Measurements from ENCODE around the gene PFDN6.

GRCh38 chr6:33336495-33336894 is 47.1 kb downstream of the PFDN6 start:
- TF ChIP-seq NFE2L1 (CRISPR knock-in tag; IDR thresholded peaks at IDR 0.05), result no peak
- TF ChIP-seq, protein P1, sequence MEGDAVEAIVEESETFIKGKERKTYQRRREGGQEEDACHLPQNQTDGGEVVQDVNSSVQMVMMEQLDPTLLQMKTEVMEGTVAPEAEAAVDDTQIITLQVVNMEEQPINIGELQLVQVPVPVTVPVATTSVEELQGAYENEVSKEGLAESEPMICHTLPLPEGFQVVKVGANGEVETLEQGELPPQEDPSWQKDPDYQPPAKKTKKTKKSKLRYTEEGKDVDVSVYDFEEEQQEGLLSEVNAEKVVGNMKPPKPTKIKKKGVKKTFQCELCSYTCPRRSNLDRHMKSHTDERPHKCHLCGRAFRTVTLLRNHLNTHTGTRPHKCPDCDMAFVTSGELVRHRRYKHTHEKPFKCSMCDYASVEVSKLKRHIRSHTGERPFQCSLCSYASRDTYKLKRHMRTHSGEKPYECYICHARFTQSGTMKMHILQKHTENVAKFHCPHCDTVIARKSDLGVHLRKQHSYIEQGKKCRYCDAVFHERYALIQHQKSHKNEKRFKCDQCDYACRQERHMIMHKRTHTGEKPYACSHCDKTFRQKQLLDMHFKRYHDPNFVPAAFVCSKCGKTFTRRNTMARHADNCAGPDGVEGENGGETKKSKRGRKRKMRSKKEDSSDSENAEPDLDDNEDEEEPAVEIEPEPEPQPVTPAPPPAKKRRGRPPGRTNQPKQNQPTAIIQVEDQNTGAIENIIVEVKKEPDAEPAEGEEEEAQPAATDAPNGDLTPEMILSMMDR (IDR thresholded peaks at IDR 0.05), result no peak
- TF ChIP-seq, protein P2, sequence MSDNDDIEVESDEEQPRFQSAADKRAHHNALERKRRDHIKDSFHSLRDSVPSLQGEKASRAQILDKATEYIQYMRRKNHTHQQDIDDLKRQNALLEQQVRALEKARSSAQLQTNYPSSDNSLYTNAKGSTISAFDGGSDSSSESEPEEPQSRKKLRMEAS (CRISPR knock-in tag; IDR thresholded peaks at IDR 0.05), result no peak
- TF ChIP-seq MLX (CRISPR knock-in tag; IDR thresholded peaks at IDR 0.05), result no peak
- no peak for TF ChIP-seq KAT7 (CRISPR knock-in tag; IDR thresholded peaks at IDR 0.05; ENCODE audit: borderline replicate concordance)
- TF ChIP-seq ZNF219 (CRISPR knock-in tag; IDR thresholded peaks at IDR 0.05; ENCODE audit: borderline replicate concordance), result no peak
- no peak for TF ChIP-seq ETV6 (CRISPR knock-in tag; IDR thresholded peaks at IDR 0.05)
